ENCODE measurements around the gene OSTM1. TPM values are rescaled to one million over a fixed set of nuclear protein-coding genes. Genes with fewer than 3 reads are reported as not detected.

Gene OSTM1
- total and polyA plus RNA-seq, 10 of the 15 experiments (the other 5 are each of a cell fraction or from before 2014, with no cell fraction given) = 3.0 to 17.1 (median 5.8) TPM

DNA sequence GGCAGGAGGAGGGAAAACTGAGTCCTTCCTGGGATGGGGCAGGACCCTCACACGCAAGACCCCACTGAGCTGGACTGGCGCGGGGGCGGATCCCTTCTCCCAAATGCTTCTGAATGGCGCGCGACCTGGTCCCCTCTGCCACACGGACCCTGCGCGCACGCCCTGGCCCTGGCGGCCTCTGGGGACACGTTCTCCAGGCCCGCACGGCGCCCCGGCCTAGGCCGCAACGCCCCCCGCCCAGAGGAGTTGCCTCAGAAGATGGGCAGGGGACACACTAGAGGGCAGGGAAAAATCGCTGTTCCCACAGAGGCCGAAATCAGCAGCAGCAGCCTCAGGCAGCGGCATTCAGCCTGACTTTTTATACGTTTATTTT lies 45.2 kb upstream of the OSTM1 start (continued):
- TF ChIP-seq, protein P1, sequence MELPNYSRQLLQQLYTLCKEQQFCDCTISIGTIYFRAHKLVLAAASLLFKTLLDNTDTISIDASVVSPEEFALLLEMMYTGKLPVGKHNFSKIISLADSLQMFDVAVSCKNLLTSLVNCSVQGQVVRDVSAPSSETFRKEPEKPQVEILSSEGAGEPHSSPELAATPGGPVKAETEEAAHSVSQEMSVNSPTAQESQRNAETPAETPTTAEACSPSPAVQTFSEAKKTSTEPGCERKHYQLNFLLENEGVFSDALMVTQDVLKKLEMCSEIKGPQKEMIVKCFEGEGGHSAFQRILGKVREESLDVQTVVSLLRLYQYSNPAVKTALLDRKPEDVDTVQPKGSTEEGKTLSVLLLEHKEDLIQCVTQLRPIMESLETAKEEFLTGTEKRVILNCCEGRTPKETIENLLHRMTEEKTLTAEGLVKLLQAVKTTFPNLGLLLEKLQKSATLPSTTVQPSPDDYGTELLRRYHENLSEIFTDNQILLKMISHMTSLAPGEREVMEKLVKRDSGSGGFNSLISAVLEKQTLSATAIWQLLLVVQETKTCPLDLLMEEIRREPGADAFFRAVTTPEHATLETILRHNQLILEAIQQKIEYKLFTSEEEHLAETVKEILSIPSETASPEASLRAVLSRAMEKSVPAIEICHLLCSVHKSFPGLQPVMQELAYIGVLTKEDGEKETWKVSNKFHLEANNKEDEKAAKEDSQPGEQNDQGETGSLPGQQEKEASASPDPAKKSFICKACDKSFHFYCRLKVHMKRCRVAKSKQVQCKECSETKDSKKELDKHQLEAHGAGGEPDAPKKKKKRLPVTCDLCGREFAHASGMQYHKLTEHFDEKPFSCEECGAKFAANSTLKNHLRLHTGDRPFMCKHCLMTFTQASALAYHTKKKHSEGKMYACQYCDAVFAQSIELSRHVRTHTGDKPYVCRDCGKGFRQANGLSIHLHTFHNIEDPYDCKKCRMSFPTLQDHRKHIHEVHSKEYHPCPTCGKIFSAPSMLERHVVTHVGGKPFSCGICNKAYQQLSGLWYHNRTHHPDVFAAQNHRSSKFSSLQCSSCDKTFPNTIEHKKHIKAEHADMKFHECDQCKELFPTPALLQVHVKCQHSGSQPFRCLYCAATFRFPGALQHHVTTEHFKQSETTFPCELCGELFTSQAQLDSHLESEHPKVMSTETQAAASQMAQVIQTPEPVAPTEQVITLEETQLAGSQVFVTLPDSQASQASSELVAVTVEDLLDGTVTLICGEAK (IDR thresholded peaks at IDR 0.05; ENCODE audit: borderline replicate concordance) = no peak
- no peak for TF ChIP-seq MYC (IDR thresholded peaks at IDR 0.05; ENCODE audit: insufficient read depth, insufficient read length, insufficient replicate concordance, low read length, severe bottlenecking)

DNA sequence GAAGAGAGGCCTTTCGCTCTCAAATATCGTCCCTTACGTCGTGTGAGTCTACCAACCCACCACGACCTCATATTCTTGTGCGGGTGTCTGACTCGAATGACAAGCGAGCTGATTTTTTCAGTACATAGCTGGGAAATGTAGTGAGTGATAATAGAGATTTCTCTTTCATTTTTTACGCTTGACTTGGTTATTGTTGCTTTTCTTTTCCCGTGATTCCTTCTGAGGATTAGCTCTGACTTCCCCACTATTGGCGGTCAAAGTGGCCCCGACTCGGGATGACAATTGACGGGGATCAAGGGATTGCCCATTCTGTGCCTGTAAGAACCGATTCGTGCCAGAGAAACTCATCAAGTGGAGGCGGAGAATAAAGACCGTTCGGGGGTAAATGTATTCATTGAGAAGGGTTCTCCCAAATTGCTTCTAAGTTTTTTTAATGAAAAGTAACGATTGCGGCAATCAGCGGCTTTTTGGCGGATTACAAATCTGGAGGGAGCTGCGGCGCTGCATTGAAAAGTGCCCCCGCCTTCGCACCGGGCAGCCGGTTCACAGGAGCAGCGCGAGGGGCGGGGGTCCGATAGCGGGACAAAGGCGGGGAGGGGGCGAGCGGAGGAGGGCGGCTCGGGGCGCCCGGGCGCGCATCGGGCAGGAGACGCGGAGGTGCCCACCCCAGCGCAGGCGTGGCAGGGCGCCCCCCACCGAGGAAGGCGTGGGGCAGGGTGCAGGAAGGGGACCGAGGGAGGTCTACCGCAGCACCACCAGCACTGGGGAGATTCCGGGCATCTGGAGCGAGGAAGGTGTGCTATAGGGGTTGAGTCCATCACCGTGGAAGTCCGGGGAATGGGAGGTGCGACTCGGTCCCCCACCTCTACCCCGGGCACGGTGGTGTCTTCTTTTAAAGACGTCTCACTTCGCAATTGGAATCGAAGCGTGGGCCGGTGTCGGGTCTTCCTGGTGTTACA lies 44.5 kb upstream of the OSTM1 start:
- no peak for FAIRE-seq
- Histone ChIP-seq H3K4me2 (ENCODE audit: control insufficient read depth, insufficient read depth) (peak overlapping the region; percentile 92), H3K4me3 (peak overlapping the region; percentile 35; the same call in 1 of the 2 replicates), H3K36me3 (ENCODE audit: control insufficient read depth in 2 of 2, insufficient read depth in 2 of 2, low read length in 1 of 2) (no peaks in the 10 kb centered on the region), H4K20me1 (ENCODE audit: control insufficient read depth, insufficient read depth) (no peaks in the 10 kb centered on the region), H3K4me1 (ENCODE audit: control insufficient read depth, insufficient read depth, low read length) (peaks cover 4% of the 10 kb centered on the region; the same call in 1 of the 2 replicates), H2AFZ (ENCODE audit: control insufficient read depth, low read depth, low read length) (peak overlapping the region; percentile 8; the same call in 1 of the 2 replicates), H3K9me3 (replicated peaks; ENCODE audit: control insufficient read depth, insufficient read depth, low read length) (no peaks in the 10 kb centered on the region), H3K79me2 (ENCODE audit: control insufficient read depth, insufficient read depth, low read length) (no peaks in the 10 kb centered on the region), H3K27ac (ENCODE audit: control insufficient read depth, insufficient read depth) (no peak overlapping the region), H3K27me3 (replicated peaks in 1 of 2; ENCODE audit: control insufficient read depth in 2 of 2, insufficient read depth in 2 of 2, low read length in 1 of 2) (peaks cover 39 to 44% of the 10 kb centered on the region in 2 experiments), H3K9ac (ENCODE audit: control insufficient read depth, insufficient read depth, low read length) (no peak overlapping the region)
- ATAC-seq = no peak
- WGBS (ENCODE audit: insufficient coverage, insufficient replicate concordance, low lambda C conversion rate, missing lambda C conversion rate) = 22% methylated on average over 56 of the region's 67 CpGs
- CTCF ChIA-PET = no interaction called here
- POLR2A ChIA-PET = interaction anchor here (0.8 kb wide), 1 partner anchor 1802 kb away, joined by 6 read pairs; no protein-coding TSS in a partner anchor
- no peak for DNase-seq (ENCODE audit: low read depth, low spot score)
- intact Hi-C loops (cut with micrococcal nuclease; ENCODE audit: unreplicated experiment) (no loop called here), in situ Hi-C loops (cut with MboI) (loop anchor here (5.0 to 10.0 kb wide), 2 partner anchors 373 to 406 kb away; no protein-coding TSS in a partner anchor)
- TF ChIP-seq RUNX3 (IDR thresholded peaks at IDR 0.05; ENCODE audit: low read length) = no peak
- peak; percentile 89 for TF ChIP-seq SUZ12 (IDR thresholded peaks at IDR 0.05; ENCODE audit: unreplicated experiment)
- SMC1A ChIA-PET (ENCODE audit: uncharacterized antibody, unreplicated experiment) = no interaction called here
- no TSS peak for BruUV-seq (replicated peaks)
- RAD21 ChIA-PET (ENCODE audit: unreplicated experiment) = no interaction called here
